ENCODE measurements around the gene BTN2A1.

BTN2A1 gene

GRCh38 chr6:26483727-26484126, 26.0 kb downstream of the BTN2A1 start:
- Mint-ChIP-seq H3K27me3 (no peaks in the 10 kb centered on the region), H3K9me3 (peaks cover 9% of the 10 kb centered on the region), H3K36me3 (ENCODE audit: low read depth) (no peaks in the 10 kb centered on the region), H3K27ac (no peak overlapping the region), H3K4me3 (no peak overlapping the region), H3K4me1 (ENCODE audit: low read depth) (peaks cover 34% of the 10 kb centered on the region)
- intact Hi-C loops (cut with micrococcal nuclease): no loop called here

GRCh38 chr6:26484161-26484560, 26.4 kb downstream of the BTN2A1 start:
- Mint-ChIP-seq H3K27ac (no peak overlapping the region), H3K27me3 (no peaks in the 10 kb centered on the region), H3K9me3 (peaks cover 9% of the 10 kb centered on the region), H3K36me3 (ENCODE audit: low read depth) (no peaks in the 10 kb centered on the region), H3K4me3 (no peak overlapping the region), H3K4me1 (ENCODE audit: low read depth) (peaks cover 30% of the 10 kb centered on the region)
- intact Hi-C loops (cut with micrococcal nuclease): no loop called here

GRCh38 chr6:26485112-26485780, 27.5 kb downstream of the BTN2A1 start:
- H3K27me3 Mint-ChIP-seq: no peaks in the 10 kb centered on the region
- peaks cover 27% of the 10 kb centered on the region for H3K4me1 Mint-ChIP-seq (ENCODE audit: low read depth)
- H3K9me3 Mint-ChIP-seq: peaks cover 9% of the 10 kb centered on the region
- peak overlapping the region; percentile 7 for H3K27ac Mint-ChIP-seq
- intact Hi-C loops (cut with micrococcal nuclease): no loop called here
- H3K36me3 Mint-ChIP-seq (ENCODE audit: low read depth): no peaks in the 10 kb centered on the region
- no peak overlapping the region for H3K4me3 Mint-ChIP-seq

GRCh38 chr6:26486358-26486757, 28.6 kb downstream of the BTN2A1 start:
- no peak overlapping the region for H3K4me3 Mint-ChIP-seq
- H3K9me3 Mint-ChIP-seq: peaks cover 9% of the 10 kb centered on the region
- H3K36me3 Mint-ChIP-seq (ENCODE audit: low read depth): no peaks in the 10 kb centered on the region
- intact Hi-C loops (cut with micrococcal nuclease): no loop called here
- no peaks in the 10 kb centered on the region for H3K27me3 Mint-ChIP-seq
- H3K4me1 Mint-ChIP-seq (ENCODE audit: low read depth): peaks cover 24% of the 10 kb centered on the region
- no peak overlapping the region for H3K27ac Mint-ChIP-seq

GRCh38 chr6:26487466-26487865, 29.7 kb downstream of the BTN2A1 start:
- H3K27me3 Mint-ChIP-seq: no peaks in the 10 kb centered on the region
- H3K27ac Mint-ChIP-seq: no peak overlapping the region
- H3K9me3 Mint-ChIP-seq: peaks cover 9% of the 10 kb centered on the region
- peaks cover 22% of the 10 kb centered on the region for H3K4me1 Mint-ChIP-seq (ENCODE audit: low read depth)
- no peak overlapping the region for H3K4me3 Mint-ChIP-seq
- intact Hi-C loops (cut with micrococcal nuclease): no loop called here
- no peaks in the 10 kb centered on the region for H3K36me3 Mint-ChIP-seq (ENCODE audit: low read depth)

GRCh38 chr6:26489996-26490964, 32.5 kb downstream of the BTN2A1 start:
- Mint-ChIP-seq H3K36me3 (ENCODE audit: low read depth) (no peaks in the 10 kb centered on the region), H3K27ac (peak overlapping the region; percentile 32), H3K4me3 (no peak overlapping the region), H3K9me3 (peaks cover 9% of the 10 kb centered on the region), H3K27me3 (peaks cover 7% of the 10 kb centered on the region), H3K4me1 (ENCODE audit: low read depth) (peaks cover 38% of the 10 kb centered on the region)
- intact Hi-C loops (cut with micrococcal nuclease): loop anchor here (5.0 kb wide), 1 partner anchor 148 kb away; no protein-coding TSS in a partner anchor

- Mint-ChIP-seq H3K9me3 (peaks cover 9% of the 10 kb centered on the region), H3K4me3 (no peak overlapping the region), H3K27ac (no peak overlapping the region), H3K4me1 (ENCODE audit: low read depth) (peaks cover 36% of the 10 kb centered on the region), H3K27me3 (peaks cover 7% of the 10 kb centered on the region), H3K36me3 (ENCODE audit: low read depth) (no peaks in the 10 kb centered on the region)
- intact Hi-C loops (cut with micrococcal nuclease): loop anchor here (5.0 kb wide), 1 partner anchor 149 kb away; no protein-coding TSS in a partner anchor
Observed at GRCh38 chr6:26491604-26492003, 33.8 kb downstream of the BTN2A1 start.

GRCh38 chr6:26493258-26493657, 35.5 kb downstream of the BTN2A1 start:
- H3K4me1 Mint-ChIP-seq (ENCODE audit: low read depth): peaks cover 52% of the 10 kb centered on the region
- H3K9me3 Mint-ChIP-seq: no peaks in the 10 kb centered on the region
- peaks cover 7% of the 10 kb centered on the region for H3K27me3 Mint-ChIP-seq
- H3K36me3 Mint-ChIP-seq (ENCODE audit: low read depth): no peaks in the 10 kb centered on the region
- intact Hi-C loops (cut with micrococcal nuclease): loop anchor here (5.0 kb wide), 1 partner anchor 151 kb away; no protein-coding TSS in a partner anchor
- peak overlapping the region; percentile 3 for H3K27ac Mint-ChIP-seq
- H3K4me3 Mint-ChIP-seq: no peak overlapping the region

- intact Hi-C loops (cut with micrococcal nuclease): loop anchor here (5.0 kb wide), 1 partner anchor 152 kb away; no protein-coding TSS in a partner anchor
- peaks cover 7% of the 10 kb centered on the region for H3K27me3 Mint-ChIP-seq
- no peaks in the 10 kb centered on the region for H3K36me3 Mint-ChIP-seq (ENCODE audit: low read depth)
- peaks cover 55% of the 10 kb centered on the region for H3K4me1 Mint-ChIP-seq (ENCODE audit: low read depth)
- peak overlapping the region; percentile 3 for H3K27ac Mint-ChIP-seq
- H3K9me3 Mint-ChIP-seq: no peaks in the 10 kb centered on the region
- no peak overlapping the region for H3K4me3 Mint-ChIP-seq
Observed at GRCh38 chr6:26494117-26494516, 36.4 kb downstream of the BTN2A1 start.

- intact Hi-C loops (cut with micrococcal nuclease): no loop called here
- H3K4me1 Mint-ChIP-seq (ENCODE audit: low read depth): peaks cover 49% of the 10 kb centered on the region
- no peak overlapping the region for H3K27ac Mint-ChIP-seq
- no peak overlapping the region for H3K4me3 Mint-ChIP-seq
- no peaks in the 10 kb centered on the region for H3K36me3 Mint-ChIP-seq (ENCODE audit: low read depth)
- H3K9me3 Mint-ChIP-seq: no peaks in the 10 kb centered on the region
- peaks cover 13% of the 10 kb centered on the region for H3K27me3 Mint-ChIP-seq
Observed at GRCh38 chr6:26495281-26495680, 37.5 kb downstream of the BTN2A1 start.

- no peak overlapping the region for H3K4me3 Mint-ChIP-seq
- no peaks in the 10 kb centered on the region for H3K36me3 Mint-ChIP-seq (ENCODE audit: low read depth)
- intact Hi-C loops (cut with micrococcal nuclease): no loop called here
- no peaks in the 10 kb centered on the region for H3K9me3 Mint-ChIP-seq
- H3K4me1 Mint-ChIP-seq (ENCODE audit: low read depth): peaks cover 52% of the 10 kb centered on the region
- H3K27me3 Mint-ChIP-seq: peaks cover 32% of the 10 kb centered on the region
- no peak overlapping the region for H3K27ac Mint-ChIP-seq
Observed at GRCh38 chr6:26497610-26498009, 39.9 kb downstream of the BTN2A1 start.

GRCh38 chr6:26500102-26500501, 42.3 kb downstream of the BTN2A1 start, which contains the start of gene BTN1A1:
Gene BTN1A1 (plus strand): TSS chr6:26500303. CDS start chr6:26501287, 984 bp downstream.
- intact Hi-C loops (cut with micrococcal nuclease): no loop called here
- peaks cover 34% of the 10 kb centered on the region for H3K27me3 Mint-ChIP-seq
- H3K4me3 Mint-ChIP-seq: no peak within 1 kb of the TSS
- peaks cover 30% of the 10 kb centered on the region for H3K4me1 Mint-ChIP-seq (ENCODE audit: low read depth)
- no peak within 1 kb of the TSS for H3K27ac Mint-ChIP-seq
- no peaks in the 10 kb centered on the region for H3K9me3 Mint-ChIP-seq
- no peaks in the 10 kb centered on the region for H3K36me3 Mint-ChIP-seq (ENCODE audit: low read depth)

- intact Hi-C loops (cut with micrococcal nuclease): no loop called here
- H3K27ac Mint-ChIP-seq: peak overlapping the region; percentile 7
Observed at GRCh38 chr6:26501482-26501986, 43.8 kb downstream of the BTN2A1 start.

GRCh38 chr6:26502165-26502564, 44.4 kb downstream of the BTN2A1 start:
- no peaks in the 10 kb centered on the region for H3K9me3 Mint-ChIP-seq
- H3K27ac Mint-ChIP-seq: no peak overlapping the region

More at GRCh38 chr6:26501482-26501986, 43.8 kb downstream of the BTN2A1 start:
- no peaks in the 10 kb centered on the region for H3K36me3 Mint-ChIP-seq (ENCODE audit: low read depth)
- H3K4me1 Mint-ChIP-seq (ENCODE audit: low read depth): peaks cover 37% of the 10 kb centered on the region
- H3K9me3 Mint-ChIP-seq: no peaks in the 10 kb centered on the region
- peak overlapping the region; percentile 61 for H3K4me3 Mint-ChIP-seq
- peaks cover 34% of the 10 kb centered on the region for H3K27me3 Mint-ChIP-seq

More at GRCh38 chr6:26502165-26502564, 44.4 kb downstream of the BTN2A1 start:
- Mint-ChIP-seq H3K27me3 (peaks cover 34% of the 10 kb centered on the region), H3K4me1 (ENCODE audit: low read depth) (peaks cover 30% of the 10 kb centered on the region), H3K36me3 (ENCODE audit: low read depth) (no peaks in the 10 kb centered on the region), H3K4me3 (no peak overlapping the region)
- intact Hi-C loops (cut with micrococcal nuclease): no loop called here

All from dendritic cell treated with granulocyte-macrophage colony-stimulating factor and Interleukin-4, amounts not matched to agents 40 ng/mL and 50 ng/mL, for 4 days (primary cell).